Lung (tissue), 12 donors: ENCODE results near the gene ANKRD60. TPM values are rescaled to one million over a fixed set of nuclear protein-coding genes. Genes with fewer than 3 reads are reported as not detected.

Experiments used
- ATAC-seq: fragments of 200-7000 bp; cut with Tn5 transposase; one replicate; pipeline ENCODE4 v1.9.1; 2020; ENCODE audit warnings: moderate number of reproducible peaks; ENCODE audit not compliant: insufficient read depth, low FRiP score
- DNase-seq, 3 donors: peaks; one replicate each; pipeline ENCODE4 v3.0.0-alpha.2; 2013 to 2017
- H3K27ac ChIP-seq, 2 donors: one replicate each; pipeline ENCODE4 v1.5.1; 2013; ENCODE audit warnings: mild to moderate bottlenecking in 2 of 2, moderate library complexity in 2 of 2, control low read depth in 1 of 2, inconsistent platforms in 1 of 2, low read depth in 1 of 2, low read length in 1 of 2
- H3K27me3 ChIP-seq, 3 donors: one replicate each; pipeline ENCODE4 v1.5.1; 2013; ENCODE audit warnings: low read length in 2 of 3; ENCODE audit not compliant: control insufficient read depth in 3 of 3, insufficient read depth in 3 of 3
- H3K36me3 ChIP-seq, 4 donors: one replicate each; pipeline ENCODE4 v1.5.1; 2013; ENCODE audit warnings: low read length in 4 of 4, mild to moderate bottlenecking in 1 of 4, moderate library complexity in 1 of 4; ENCODE audit not compliant: control insufficient read depth in 4 of 4, insufficient read depth in 4 of 4
- H3K4me1 ChIP-seq, 5 donors: one replicate each; pipeline ENCODE4 v1.5.1; 2013; ENCODE audit warnings: low read length in 5 of 5, mild to moderate bottlenecking in 2 of 5, moderate library complexity in 1 of 5; ENCODE audit not compliant: control insufficient read depth in 5 of 5, insufficient read depth in 5 of 5
- H3K4me3 ChIP-seq: one replicate; pipeline ENCODE4 v1.5.1; 2013; ENCODE audit warnings: mild to moderate bottlenecking, control low read depth, moderate library complexity
- H3K9ac ChIP-seq, 2 donors: one replicate each; pipeline ENCODE4 v1.5.1; 2013; ENCODE audit warnings: low read length in 2 of 2, control low read depth in 1 of 2; ENCODE audit not compliant: insufficient read depth in 1 of 2
- H3K9me3 ChIP-seq, 4 donors: one replicate each; pipeline ENCODE4 v1.5.1; 2013; ENCODE audit warnings: low read length in 3 of 4, mild to moderate bottlenecking in 1 of 4, moderate library complexity in 1 of 4; ENCODE audit not compliant: control insufficient read depth in 4 of 4, insufficient read depth in 3 of 4
- CTCF ChIP-seq: IDR thresholded peaks from 2 replicates; pipeline ENCODE4 v1.5.1; 2012; ENCODE audit warnings: mild to moderate bottlenecking; ENCODE audit errors: control extremely low read depth, extremely low read depth
- WGBS, 2 donors: extraction: QIAGEN DNeasy Blood & Tissue Kit; methylation state at CpG; one replicate each; pipeline ENCODE4 v1.1.7; 2013; 5-methylcytosine and 5-hydroxymethylcytosine counted together
- polyA plus RNA-seq, 2 donors: library from polyadenylated mRNA; stranded (reverse); fragments of 200-250 nt; gene quantifications; one replicate each; pipeline ENCODE4 v1.2.1, GENCODE V29; 2013
- total RNA-seq, 2 donors: library from RNA; depleted of rRNA in 1 of 2; stranded (reverse); fragments of >200 nt in 1 of 2; gene quantifications; one replicate each; pipeline ENCODE4 v1.2.1, GENCODE V29; 2014 to 2021
- donor health status: control.
- donor health status: control.
- donor health status: Bipolar disorder and iron deficiency.
- donor health status: healthy.
- donor health status: DM: yes; HTN: yes; CAD: no.

ANKRD60 gene
- total and polyA plus RNA-seq, 4 donors = not detected

DNA sequence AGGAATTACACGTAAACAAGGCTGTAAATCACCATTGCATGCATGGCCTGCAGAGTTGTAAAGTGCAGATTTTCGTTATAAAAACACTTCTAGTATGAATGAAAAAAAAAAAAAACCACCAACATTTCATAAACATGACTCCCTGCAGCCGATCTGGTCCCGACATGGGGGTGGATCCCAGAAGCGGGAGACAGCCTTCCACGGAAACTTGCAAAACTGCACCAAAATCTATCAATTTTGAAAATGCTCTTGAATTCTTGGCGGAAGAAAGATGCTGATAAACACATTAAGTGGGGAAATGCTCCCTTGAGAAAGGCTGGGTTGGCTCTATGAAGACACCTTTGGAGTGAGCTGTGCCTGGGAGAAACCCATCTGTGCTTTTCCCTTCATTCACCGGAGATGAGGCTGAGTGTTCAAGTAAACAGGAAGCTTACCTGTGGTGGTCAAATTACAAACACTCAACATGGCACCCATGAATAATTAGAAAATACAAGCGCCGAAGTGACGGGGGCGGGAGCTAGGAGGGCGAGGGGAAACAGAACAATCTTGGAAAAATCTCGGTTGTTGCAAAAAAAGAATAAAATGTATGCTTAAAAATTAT is 845 bp upstream of the ANKRD60 start:
- H3K4me3 ChIP-seq = no peak overlapping the region
- DNase-seq = no peak
- ATAC-seq = no peak
- H3K27me3 ChIP-seq = peaks cover 0 to 60% (median 43%) of the 10 kb centered on the region in 3 donors
- WGBS, 2 donors = 50 to 68% methylated on average over 14 of the region's 14 CpGs
- H3K9ac ChIP-seq = no peak overlapping the region
- H3K27ac ChIP-seq = no peak overlapping the region
- peaks cover 0 to 2% (median 0%) of the 10 kb centered on the region in 4 donors for H3K9me3 ChIP-seq
- peaks cover 0 to 9% (median 0%) of the 10 kb centered on the region in 4 donors for H3K36me3 ChIP-seq
- no peak for TF ChIP-seq CTCF
- peaks cover 0 to 7% (median 3%) of the 10 kb centered on the region in 5 donors for H3K4me1 ChIP-seq

DNA sequence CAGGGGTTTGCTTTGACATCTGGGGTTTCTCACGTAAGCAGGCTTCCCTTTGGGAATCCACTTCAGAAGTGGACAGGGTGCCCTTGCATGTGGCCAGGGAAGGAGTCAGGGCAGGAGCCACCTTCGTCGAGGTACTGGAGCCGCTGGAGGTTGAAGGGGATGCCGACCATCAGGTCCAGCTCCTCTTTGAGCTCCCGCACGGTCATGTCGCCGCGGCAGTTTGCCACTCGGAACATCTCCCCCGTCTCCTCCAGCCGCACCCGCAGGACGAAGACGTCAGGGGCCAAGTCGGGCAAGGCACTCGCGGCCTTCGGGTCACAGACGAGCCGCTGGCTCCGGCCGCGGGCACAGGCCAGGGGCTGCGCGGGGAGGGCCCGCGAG is 360 bp downstream of the ANKRD60 start:
- ATAC-seq (no peak), DNase-seq (no peak)
- Histone ChIP-seq H3K36me3 (peaks cover 0 to 9% (median 0%) of the 10 kb centered on the region in 4 donors), H3K9ac (no peak overlapping the region), H3K27me3 (peaks cover 0 to 64% (median 51%) of the 10 kb centered on the region in 3 donors), H3K27ac (no peak overlapping the region), H3K9me3 (peaks cover 0 to 2% (median 0%) of the 10 kb centered on the region in 4 donors), H3K4me1 (peaks cover 0 to 7% (median 3%) of the 10 kb centered on the region in 5 donors), H3K4me3 (no peak overlapping the region)
- no peak for TF ChIP-seq CTCF
- 7% methylated on average over 24 to 29 of the region's 29 CpGs for WGBS, 2 donors

- no peak for TF ChIP-seq CTCF
- peaks cover 0 to 8% (median 0%) of the 10 kb centered on the region in 4 donors for H3K36me3 ChIP-seq
- ATAC-seq (no peak), DNase-seq (no peak)
- peaks cover 0 to 69% (median 56%) of the 10 kb centered on the region in 3 donors for H3K27me3 ChIP-seq
- no peak overlapping the region for H3K4me3 ChIP-seq
- peaks cover 0 to 2% (median 0%) of the 10 kb centered on the region in 4 donors for H3K9me3 ChIP-seq
- H3K4me1 ChIP-seq = peaks cover 0 to 7% (median 3%) of the 10 kb centered on the region in 5 donors
- WGBS, 2 donors = 90 to 95% methylated on average over 5 of the region's 5 CpGs
- H3K27ac ChIP-seq = no peak overlapping the region
- H3K9ac ChIP-seq = no peak overlapping the region
These were observed 906 bp downstream of the ANKRD60 start for GRCh38 chr20:58227391-58228102.
